Fibroblast of mammary gland (primary cell): ENCODE data around the gene HSCB.
"Not testable (repeated sequence)": the region's sequence is repeated elsewhere in the genome, so short reads cannot be mapped to it uniquely, and the experiment has no call there.

Experiments used
- DNase-seq: peaks from one replicate; pipeline ENCODE4 v3.0.0-alpha.2; 2010; ENCODE audit warnings: low read depth
- H3K4me3 ChIP-seq: 2 replicates; pipeline ENCODE4 v1.5.1; 2011; ENCODE audit warnings: low read depth, mild to moderate bottlenecking, low read length, moderate library complexity; ENCODE audit not compliant: control insufficient read depth
- CTCF ChIP-seq: conservative IDR thresholded peaks from 2 replicates; pipeline ENCODE4 v1.5.1; 2011; ENCODE audit warnings: low read depth, low read length, inconsistent platforms; ENCODE audit not compliant: control insufficient read depth, insufficient read depth

Gene HSCB

GRCh38 chr22:28737701-28738100 is 4.1 kb upstream of the HSCB start:
- TF ChIP-seq CTCF, result no peak

GRCh38 chr22:28738876-28739275 is 3.0 kb upstream of the HSCB start:
- H3K4me3 ChIP-seq, result not testable (repeated sequence)
- DNase-seq, result peak; percentile 12

More at GRCh38 chr22:28737701-28738100, 4.1 kb upstream of the HSCB start:
- no peak for DNase-seq
- H3K4me3 ChIP-seq, result no peak overlapping the region

- H3K4me3 ChIP-seq, result peak overlapping the region; percentile 91
- no peak for DNase-seq
- TF ChIP-seq CTCF, result no peak
Observed at GRCh38 chr22:28741200-28741784, 547 bp upstream of the HSCB start.

GRCh38 chr22:28742562-28742962 is 723 bp downstream of the HSCB start:
- DNase-seq, result no peak
- H3K4me3 ChIP-seq, result peak overlapping the region; percentile 91
- TF ChIP-seq CTCF, result no peak

- no peak for TF ChIP-seq CTCF
- DNase-seq, result no peak
- no peak overlapping the region for H3K4me3 ChIP-seq
Observed at GRCh38 chr22:28743852-28744251, 2.0 kb downstream of the HSCB start.

GRCh38 chr22:28750471-28750881 is 8.6 kb downstream of the HSCB start:
- H3K4me3 ChIP-seq, result no peak overlapping the region
- DNase-seq, result peak; percentile 83
- no peak for TF ChIP-seq CTCF

- H3K4me3 ChIP-seq, DNase-seq: not testable (repeated sequence)
Observed at GRCh38 chr22:28754512-28754911, 12.7 kb downstream of the HSCB start.

GRCh38 chr22:28759861-28760560 is 18.2 kb downstream of the HSCB start:
- no peak for TF ChIP-seq CTCF
- DNase-seq, result no peak
- H3K4me3 ChIP-seq, result no peak overlapping the region
